SK-N-SH (cell line): Measurements from ENCODE around the gene CDK10. TPM values are rescaled to one million over a fixed set of nuclear protein-coding genes. Genes with fewer than 3 reads are reported as not detected.
"Not testable (repeated sequence)": the region's sequence is repeated elsewhere in the genome, so short reads cannot be mapped to it uniquely, and the experiment has no call there.

Experiments
- CTCF ChIA-PET: fragments of 300-600, 350-600 bp; formaldehyde crosslinking; extraction: SDS; loops from one replicate; lab custom pipeline; 2021; lab: Yijun Ruan, JAX
- POLR2A ChIA-PET: fragments of 350-600 bp; sonication (Branson Sonifier 250); formaldehyde crosslinking; extraction: SDS; loops from one replicate; lab custom pipeline; 2020; ENCODE audit warnings: antibody characterized with exemption, inconsistent platforms; lab: Yijun Ruan, JAX
- DNase-seq: peaks from one replicate; pipeline ENCODE4 v3.0.0; 2012
- H2AFZ ChIP-seq: fragments of 200-600 bp; sonication (generic); 2 replicates; pipeline ENCODE4 v1.8.1; 2016; ENCODE audit warnings: antibody characterized with exemption, mild to moderate bottlenecking, low read depth
- H3F3A ChIP-seq: fragments of 200-600 bp; sonication (generic); replicated peaks from 2 replicates; pipeline ENCODE3; 2016; ENCODE audit warnings: antibody characterized with exemption, mild to moderate bottlenecking; ENCODE audit not compliant: insufficient read depth
- H3K27ac ChIP-seq, 2 experiments: fragments of 200-500 bp in 1 of 2; fragments of 200-600 bp in 1 of 2; sonication (Bioruptor generic) in 1 of 2; sonication (generic), shearing (Covaris generic) in 1 of 2; 2 replicates each; pipeline versions ENCODE4 v1.5.1 to v1.6.1; 2014 to 2016; ENCODE audit warnings: low read depth in 2 of 2, inconsistent platforms in 1 of 2, low read length in 1 of 2, mild to moderate bottlenecking in 1 of 2, mixed read lengths in 1 of 2
- H3K27me3 ChIP-seq: fragments of 200-600 bp; sonication (generic), shearing (Covaris generic); 2 replicates; pipeline ENCODE4 v1.6.1; 2016; ENCODE audit warnings: mixed run types; ENCODE audit not compliant: insufficient read depth
- H3K36me3 ChIP-seq, 2 experiments: fragments of 200-500 bp in 1 of 2; fragments of 200-600 bp in 1 of 2; sonication (Bioruptor generic) in 1 of 2; sonication (generic) in 1 of 2; replicated peaks in 1 of 2; 2 replicates each; pipeline versions ENCODE3 to v1.5.1; 2014 to 2016; ENCODE audit warnings: low read length in 1 of 2, mild to moderate bottlenecking in 1 of 2; ENCODE audit not compliant: insufficient read depth in 2 of 2, control insufficient read depth in 1 of 2
- H3K4me1 ChIP-seq, 2 experiments: fragments of 200-500 bp in 1 of 2; fragments of 200-600 bp in 1 of 2; sonication (Bioruptor generic) in 1 of 2; sonication (generic), shearing (Covaris generic) in 1 of 2; 2 replicates each; pipeline versions ENCODE4 v1.5.1 to v1.6.1; 2014 to 2016; ENCODE audit warnings: low read depth in 1 of 2, low read length in 1 of 2, mixed run types in 1 of 2; ENCODE audit not compliant: insufficient read depth in 2 of 2, control insufficient read depth in 1 of 2
- H3K4me2 ChIP-seq: fragments of 200-600 bp; sonication (generic), shearing (Covaris generic); 2 replicates; pipeline ENCODE4 v1.6.1; 2017; ENCODE audit warnings: mixed run types
- H3K4me3 ChIP-seq, 2 experiments: fragments of 200-500 bp in 1 of 2; fragments of 200-600 bp in 1 of 2; sonication (Bioruptor generic) in 1 of 2; sonication (generic), shearing (Covaris generic) in 1 of 2; 2 replicates each; pipeline versions ENCODE4 v1.5.1 to v1.8.1; 2014 to 2016; ENCODE audit warnings: low read depth in 2 of 2, inconsistent platforms in 1 of 2, low read length in 1 of 2, mild to moderate bottlenecking in 1 of 2, mixed read lengths in 1 of 2, moderate library complexity in 1 of 2
- H3K79me2 ChIP-seq: fragments of 200-600 bp; sonication (generic); 2 replicates; pipeline ENCODE4 v1.8.1; 2017; ENCODE audit warnings: mild to moderate bottlenecking; ENCODE audit not compliant: insufficient read depth
- H3K9ac ChIP-seq: fragments of 200-600 bp; sonication (generic); 2 replicates; pipeline ENCODE4 v1.6.1; 2017; ENCODE audit warnings: mixed run types
- H3K9me2 ChIP-seq: fragments of 200-600 bp; sonication (generic); 2 replicates; pipeline ENCODE4 v1.6.1; 2017; ENCODE audit warnings: mixed run types
- H3K9me3 ChIP-seq: fragments of 200-600 bp; sonication (generic); 2 replicates; pipeline ENCODE4 v1.6.1; 2017; ENCODE audit warnings: mixed run types, mild to moderate bottlenecking, moderate library complexity
- H4K20me1 ChIP-seq: fragments of 200-600 bp; sonication (generic); 2 replicates; pipeline ENCODE4 v1.6.1; 2017; ENCODE audit warnings: mild to moderate bottlenecking, mixed run types; ENCODE audit not compliant: insufficient read depth
- EP300 ChIP-seq, 2 experiments: IDR thresholded peaks; 2 replicates each; pipeline versions ENCODE4 v1.4.0 to v1.6.1; 2012; ENCODE audit warnings: borderline replicate concordance in 1 of 2, low read depth in 1 of 2, low read length in 1 of 2
- RAD21 ChIP-seq: IDR thresholded peaks from 2 replicates; pipeline ENCODE4 v1.6.1; 2012; ENCODE audit warnings: mild to moderate bottlenecking, low read length
- RCOR1 ChIP-seq: fragments of 150-350 bp; IDR thresholded peaks from 2 replicates; pipeline ENCODE4 v1.6.1; 2017; ENCODE audit warnings: antibody characterized with exemption, low read length
- RXRA ChIP-seq: IDR thresholded peaks from 2 replicates; pipeline ENCODE4 v1.4.0; 2012; ENCODE audit warnings: low read depth, mild to moderate bottlenecking, borderline replicate concordance
- SMC3 ChIP-seq: IDR thresholded peaks from 2 replicates; pipeline ENCODE4 v1.6.1; 2012; ENCODE audit warnings: low read depth, low read length, improper control_type of control experiment
- WGBS: methylation state at CpG from one replicate; pipeline ENCODE4 v1.1.6; 2017; ENCODE audit warnings: low lambda C conversion rate; 5-methylcytosine and 5-hydroxymethylcytosine counted together
- polyA plus RNA-seq, 3 experiments: library from polyadenylated mRNA; depleted of rRNA; stranded (reverse); fragments of >200 nt; gene quantifications; 2 replicates each; pipeline ENCODE4 v1.2.3, GENCODE V29; 2012
- TF ChIP-seq, protein P1 (sequence below): fragments of 200-600 bp; sonication (generic); IDR thresholded peaks from 2 replicates; pipeline ENCODE4 v1.6.1; 2017; ENCODE audit warnings: antibody characterized with exemption, mild to moderate bottlenecking, moderate library complexity

Gene CDK10
- polyA plus RNA-seq, 1 of the 3 experiments (the other 2 are of a cell fraction), result 84.7 TPM

DNA sequence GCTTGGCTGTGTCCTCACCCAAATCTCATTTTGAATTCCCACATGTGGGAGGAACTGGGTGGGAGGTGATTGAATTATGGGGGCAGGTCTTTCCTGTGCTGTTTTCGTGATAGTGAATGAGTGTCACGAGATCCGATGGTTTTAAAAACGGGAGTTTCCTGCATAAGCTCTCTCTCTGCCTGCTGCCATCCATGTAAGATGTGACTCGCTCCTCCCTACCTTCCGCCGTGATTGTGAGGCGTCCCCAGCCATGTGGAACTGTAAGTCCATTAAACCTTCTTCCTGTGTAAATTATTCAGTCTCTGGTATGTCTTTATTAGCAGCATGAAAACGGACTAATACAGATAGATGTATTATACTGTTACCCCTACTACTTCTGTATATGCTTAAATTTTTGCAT is 25.3 kb upstream of the CDK10 start:
- Histone ChIP-seq H3K36me3 (peaks cover 11 to 28% of the 10 kb centered on the region in 2 experiments), H3K27me3 (no peaks in the 10 kb centered on the region), H3K79me2 (peaks cover 45% of the 10 kb centered on the region), H3K4me3 (no peak overlapping the region), H2AFZ (no peak overlapping the region), H3F3A (no peaks in the 10 kb centered on the region), H3K4me1 (peaks cover 0 to 13% of the 10 kb centered on the region in 2 experiments; a peak in 1 of 4 replicates), H3K9ac (no peak overlapping the region), H3K9me3 (no peaks in the 10 kb centered on the region), H3K27ac (no peak overlapping the region), H4K20me1 (no peaks in the 10 kb centered on the region), H3K9me2 (no peaks in the 10 kb centered on the region), H3K4me2 (no peak overlapping the region)
- POLR2A ChIA-PET, result no interaction called here
- DNase-seq, result no peak
- 97% methylated on average over 9 of the region's 9 CpGs for whole genome bisulfite sequencing
- CTCF ChIA-PET, result interaction anchor here (1.6 kb wide), 1 partner anchor 20 kb away, joined by 4 read pairs; no protein-coding TSS in a partner anchor
- TF ChIP-seq RCOR1, result no peak
- no peak for TF ChIP-seq EP300 (IDR thresholded peaks at IDR 0.05; ENCODE audit: borderline replicate concordance in 1 of 2, low read depth in 1 of 2, low read length in 1 of 2)
- no peak for TF ChIP-seq RXRA

- DNase-seq, H3K27ac ChIP-seq, H3K9me2 ChIP-seq, H3K9me3 ChIP-seq, H3K4me2 ChIP-seq, H2AFZ ChIP-seq, H3K9ac ChIP-seq, POLR2A ChIA-PET, CTCF ChIA-PET, H3F3A ChIP-seq, H4K20me1 ChIP-seq, H3K4me1 ChIP-seq, H3K4me3 ChIP-seq, H3K27me3 ChIP-seq: not testable (repeated sequence)
- H3K36me3 ChIP-seq, result peaks cover 11 to 28% of the 10 kb centered on the region in 2 experiments
- peaks cover 18% of the 10 kb centered on the region; the same call in 1 of the 2 replicates for H3K79me2 ChIP-seq
- WGBS, result 84% methylated on average over 11 of the region's 11 CpGs
Measured at GRCh38 chr16:89664238-89664637, 22.3 kb upstream of the CDK10 start.

DNA sequence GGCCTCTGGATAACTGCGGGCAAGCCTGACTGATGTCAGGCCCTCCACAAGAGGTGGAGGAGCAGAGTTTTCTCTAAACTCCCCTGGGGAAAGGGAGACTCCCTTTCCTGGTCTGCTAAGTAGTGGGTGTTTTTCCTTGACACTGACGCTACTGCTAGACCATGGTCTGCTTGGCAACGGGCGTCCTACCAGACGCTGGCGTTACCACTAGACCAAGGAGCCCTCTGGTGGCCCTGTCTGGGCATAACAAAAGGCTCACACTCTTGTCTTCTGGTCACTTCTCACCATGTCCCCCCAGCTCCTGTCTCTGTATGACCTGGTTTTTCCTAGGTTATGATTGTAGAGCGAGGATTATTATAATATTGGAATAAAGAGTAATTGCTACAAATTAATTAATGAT is 19.5 kb upstream of the CDK10 start:
- H3K79me2 ChIP-seq, POLR2A ChIA-PET, H3F3A ChIP-seq, H4K20me1 ChIP-seq, DNase-seq, H3K9ac ChIP-seq, H3K4me2 ChIP-seq, H3K27me3 ChIP-seq, H3K4me3 ChIP-seq, H3K27ac ChIP-seq, H3K9me3 ChIP-seq, H3K9me2 ChIP-seq, H2AFZ ChIP-seq, H3K4me1 ChIP-seq: not testable (repeated sequence)
- TF ChIP-seq, protein P1, sequence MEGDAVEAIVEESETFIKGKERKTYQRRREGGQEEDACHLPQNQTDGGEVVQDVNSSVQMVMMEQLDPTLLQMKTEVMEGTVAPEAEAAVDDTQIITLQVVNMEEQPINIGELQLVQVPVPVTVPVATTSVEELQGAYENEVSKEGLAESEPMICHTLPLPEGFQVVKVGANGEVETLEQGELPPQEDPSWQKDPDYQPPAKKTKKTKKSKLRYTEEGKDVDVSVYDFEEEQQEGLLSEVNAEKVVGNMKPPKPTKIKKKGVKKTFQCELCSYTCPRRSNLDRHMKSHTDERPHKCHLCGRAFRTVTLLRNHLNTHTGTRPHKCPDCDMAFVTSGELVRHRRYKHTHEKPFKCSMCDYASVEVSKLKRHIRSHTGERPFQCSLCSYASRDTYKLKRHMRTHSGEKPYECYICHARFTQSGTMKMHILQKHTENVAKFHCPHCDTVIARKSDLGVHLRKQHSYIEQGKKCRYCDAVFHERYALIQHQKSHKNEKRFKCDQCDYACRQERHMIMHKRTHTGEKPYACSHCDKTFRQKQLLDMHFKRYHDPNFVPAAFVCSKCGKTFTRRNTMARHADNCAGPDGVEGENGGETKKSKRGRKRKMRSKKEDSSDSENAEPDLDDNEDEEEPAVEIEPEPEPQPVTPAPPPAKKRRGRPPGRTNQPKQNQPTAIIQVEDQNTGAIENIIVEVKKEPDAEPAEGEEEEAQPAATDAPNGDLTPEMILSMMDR, result peak; percentile 42
- TF ChIP-seq SMC3 (peak; percentile 37; the same call in 1 of the 2 replicates), RAD21 (peak; percentile 60)
- CTCF ChIA-PET, result interaction anchor here (0.8 to 2.5 kb wide), 4 partner anchors 8 to 103 kb away, joined by 3 to 8 read pairs (median 5); partner anchors contain the start of genes CHMP1A and SPATA33
- WGBS, result 42% methylated on average over 1 of the region's 7 CpGs
- peaks cover 0 to 10% of the 10 kb centered on the region in 2 experiments for H3K36me3 ChIP-seq
